Activated T-cell treated with anti-CD3 and anti-CD28 coated beads, Interleukin-2, amount 50 U/mL, for 4 hours (primary cell): Measurements from ENCODE around the gene THSD4. TPM values are rescaled to one million over a fixed set of nuclear protein-coding genes. Genes with fewer than 3 reads are reported as not detected.
"Not testable (repeated sequence)": the region's sequence is repeated elsewhere in the genome, so short reads cannot be mapped to it uniquely, and the experiment has no call there.

Source experiments
- ATAC-seq, 2 donors: fragments of 200-7000 bp; cut with Tn5 transposase; one replicate each; pipeline ENCODE4 v1.10.0; 2021
- DNase-seq: peaks from one replicate; pipeline ENCODE4 v3.0.0-alpha.2; 2020
- H3K27me3 Mint-ChIP-seq: one replicate; pipeline ENCODE4 v1.8.0; 2021; ENCODE audit warnings: low read depth, mixed read lengths
- H3K36me3 Mint-ChIP-seq: one replicate; pipeline ENCODE4 v1.8.0; 2022; ENCODE audit warnings: mixed read lengths; ENCODE audit not compliant: insufficient read depth
- H3K4me1 Mint-ChIP-seq: one replicate; pipeline ENCODE4 v1.8.0; 2021; ENCODE audit warnings: low read depth, mixed read lengths
- H3K4me3 Mint-ChIP-seq: one replicate; pipeline ENCODE4 v1.8.0; 2021; ENCODE audit warnings: mild to moderate bottlenecking, moderate library complexity, mixed read lengths
- H3K9me3 Mint-ChIP-seq: one replicate; pipeline ENCODE4 v1.8.0; 2021; ENCODE audit warnings: mixed read lengths
- total RNA-seq, 3 donors: library from RNA; stranded (reverse); gene quantifications; one replicate each; pipeline ENCODE4 v1.2.1, GENCODE V29; 2021

The THSD4 gene
- total RNA-seq, 3 donors from 2014 or later = 0.08 to 0.16 (median 0.11) TPM

- no peak for DNase-seq
- Mint-ChIP-seq H3K36me3 (no peaks in the 10 kb centered on the region), H3K4me1 (peaks cover 1% of the 10 kb centered on the region), H3K4me3 (no peak overlapping the region), H3K9me3 (no peaks in the 10 kb centered on the region), H3K27me3 (peaks cover 59% of the 10 kb centered on the region)
- no peak for ATAC-seq
Measured at GRCh38 chr15:71121442-71121841, 6.2 kb downstream of the THSD4 start.

GRCh38 chr15:71124937-71125790 is 9.9 kb downstream of the THSD4 start:
- DNase-seq = no peak
- H3K4me1 Mint-ChIP-seq = no peaks in the 10 kb centered on the region
- peaks cover 32% of the 10 kb centered on the region for H3K27me3 Mint-ChIP-seq
- H3K9me3 Mint-ChIP-seq = no peaks in the 10 kb centered on the region
- no peaks in the 10 kb centered on the region for H3K36me3 Mint-ChIP-seq
- H3K4me3 Mint-ChIP-seq = no peak overlapping the region
- no peak for ATAC-seq

- Mint-ChIP-seq H3K36me3 (no peaks in the 10 kb centered on the region), H3K9me3 (no peaks in the 10 kb centered on the region), H3K27me3 (peaks cover 25% of the 10 kb centered on the region), H3K4me1 (no peaks in the 10 kb centered on the region), H3K4me3 (no peak overlapping the region)
- no peak for DNase-seq
- no peak for ATAC-seq
Measured at GRCh38 chr15:71125831-71126450, 10.7 kb downstream of the THSD4 start.

- no peak for ATAC-seq
- Mint-ChIP-seq H3K4me3 (no peak overlapping the region), H3K27me3 (peaks cover 20% of the 10 kb centered on the region), H3K9me3 (no peaks in the 10 kb centered on the region), H3K36me3 (no peaks in the 10 kb centered on the region), H3K4me1 (no peaks in the 10 kb centered on the region)
- no peak for DNase-seq
Measured at GRCh38 chr15:71127083-71127482, 11.8 kb downstream of the THSD4 start.

GRCh38 chr15:71128159-71128558 is 12.9 kb downstream of the THSD4 start:
- not testable (repeated sequence) for ATAC-seq, H3K4me1 Mint-ChIP-seq, H3K4me3 Mint-ChIP-seq, H3K9me3 Mint-ChIP-seq, H3K36me3 Mint-ChIP-seq, DNase-seq
- peaks cover 16% of the 10 kb centered on the region for H3K27me3 Mint-ChIP-seq

GRCh38 chr15:71128939-71129562 is 13.8 kb downstream of the THSD4 start:
- Mint-ChIP-seq H3K4me1 (no peaks in the 10 kb centered on the region), H3K36me3 (no peaks in the 10 kb centered on the region), H3K4me3 (no peak overlapping the region), H3K9me3 (no peaks in the 10 kb centered on the region), H3K27me3 (peaks cover 14% of the 10 kb centered on the region)
- DNase-seq (no peak), ATAC-seq (no peak)

- no peaks in the 10 kb centered on the region for H3K36me3 Mint-ChIP-seq
- no peak overlapping the region for H3K4me3 Mint-ChIP-seq
- H3K9me3 Mint-ChIP-seq = no peaks in the 10 kb centered on the region
- H3K27me3 Mint-ChIP-seq = peaks cover 17% of the 10 kb centered on the region
- no peak for ATAC-seq
- no peaks in the 10 kb centered on the region for H3K4me1 Mint-ChIP-seq
- no peak for DNase-seq
Measured at GRCh38 chr15:71129669-71130068, 14.4 kb downstream of the THSD4 start.

- H3K27me3 Mint-ChIP-seq = peaks cover 9% of the 10 kb centered on the region
Measured at GRCh38 chr15:71131601-71132362, 16.5 kb downstream of the THSD4 start.

GRCh38 chr15:71133747-71134472 is 18.6 kb downstream of the THSD4 start:
- ATAC-seq = no peak
- no peaks in the 10 kb centered on the region for H3K36me3 Mint-ChIP-seq
- peaks cover 9% of the 10 kb centered on the region for H3K27me3 Mint-ChIP-seq
- DNase-seq = no peak
- H3K4me3 Mint-ChIP-seq = no peak overlapping the region
- H3K4me1 Mint-ChIP-seq = no peaks in the 10 kb centered on the region
- H3K9me3 Mint-ChIP-seq = peaks cover 3% of the 10 kb centered on the region

More at GRCh38 chr15:71131601-71132362, 16.5 kb downstream of the THSD4 start:
- Mint-ChIP-seq H3K9me3 (no peaks in the 10 kb centered on the region), H3K4me1 (no peaks in the 10 kb centered on the region), H3K4me3 (no peak overlapping the region), H3K36me3 (no peaks in the 10 kb centered on the region)
- DNase-seq = no peak
- ATAC-seq = no peak

- H3K4me1 Mint-ChIP-seq = no peaks in the 10 kb centered on the region
- H3K4me3 Mint-ChIP-seq = no peak overlapping the region
- ATAC-seq (no peak), DNase-seq (no peak)
- H3K9me3 Mint-ChIP-seq = peaks cover 3% of the 10 kb centered on the region
- H3K27me3 Mint-ChIP-seq = peaks cover 7% of the 10 kb centered on the region
- no peaks in the 10 kb centered on the region for H3K36me3 Mint-ChIP-seq
Measured at GRCh38 chr15:71136159-71136783, 21.0 kb downstream of the THSD4 start.

GRCh38 chr15:71136793-71137518 is 21.7 kb downstream of the THSD4 start:
- peaks cover 3% of the 10 kb centered on the region for H3K9me3 Mint-ChIP-seq
- no peaks in the 10 kb centered on the region for H3K4me1 Mint-ChIP-seq
- peaks cover 6% of the 10 kb centered on the region for H3K27me3 Mint-ChIP-seq
- DNase-seq (no peak), ATAC-seq (no peak)
- no peaks in the 10 kb centered on the region for H3K36me3 Mint-ChIP-seq
- no peak overlapping the region for H3K4me3 Mint-ChIP-seq

- DNase-seq (no peak), ATAC-seq (no peak)
- Mint-ChIP-seq H3K9me3 (peaks cover 3% of the 10 kb centered on the region), H3K27me3 (peaks cover 8% of the 10 kb centered on the region), H3K36me3 (no peaks in the 10 kb centered on the region), H3K4me1 (no peaks in the 10 kb centered on the region), H3K4me3 (no peak overlapping the region)
Measured at GRCh38 chr15:71138473-71138872, 23.2 kb downstream of the THSD4 start.

GRCh38 chr15:71139241-71139640 is 24.0 kb downstream of the THSD4 start:
- Mint-ChIP-seq H3K36me3 (no peaks in the 10 kb centered on the region), H3K4me1 (no peaks in the 10 kb centered on the region), H3K9me3 (peaks cover 3% of the 10 kb centered on the region), H3K4me3 (no peak overlapping the region), H3K27me3 (peaks cover 9% of the 10 kb centered on the region)
- DNase-seq (no peak), ATAC-seq (no peak)
